Measurements from ENCODE around the gene AXIN1. TPM values are rescaled to one million over a fixed set of nuclear protein-coding genes. Genes with fewer than 3 reads are reported as not detected.
A peak's percentile ranks its signal among the peaks of the same experiment; 100 is the strongest.

The AXIN1 gene, protein sequence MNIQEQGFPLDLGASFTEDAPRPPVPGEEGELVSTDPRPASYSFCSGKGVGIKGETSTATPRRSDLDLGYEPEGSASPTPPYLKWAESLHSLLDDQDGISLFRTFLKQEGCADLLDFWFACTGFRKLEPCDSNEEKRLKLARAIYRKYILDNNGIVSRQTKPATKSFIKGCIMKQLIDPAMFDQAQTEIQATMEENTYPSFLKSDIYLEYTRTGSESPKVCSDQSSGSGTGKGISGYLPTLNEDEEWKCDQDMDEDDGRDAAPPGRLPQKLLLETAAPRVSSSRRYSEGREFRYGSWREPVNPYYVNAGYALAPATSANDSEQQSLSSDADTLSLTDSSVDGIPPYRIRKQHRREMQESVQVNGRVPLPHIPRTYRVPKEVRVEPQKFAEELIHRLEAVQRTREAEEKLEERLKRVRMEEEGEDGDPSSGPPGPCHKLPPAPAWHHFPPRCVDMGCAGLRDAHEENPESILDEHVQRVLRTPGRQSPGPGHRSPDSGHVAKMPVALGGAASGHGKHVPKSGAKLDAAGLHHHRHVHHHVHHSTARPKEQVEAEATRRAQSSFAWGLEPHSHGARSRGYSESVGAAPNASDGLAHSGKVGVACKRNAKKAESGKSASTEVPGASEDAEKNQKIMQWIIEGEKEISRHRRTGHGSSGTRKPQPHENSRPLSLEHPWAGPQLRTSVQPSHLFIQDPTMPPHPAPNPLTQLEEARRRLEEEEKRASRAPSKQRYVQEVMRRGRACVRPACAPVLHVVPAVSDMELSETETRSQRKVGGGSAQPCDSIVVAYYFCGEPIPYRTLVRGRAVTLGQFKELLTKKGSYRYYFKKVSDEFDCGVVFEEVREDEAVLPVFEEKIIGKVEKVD
- 10 to 100 TPM; 22.3 to 25.7 TPM for total RNA-seq

DNA sequence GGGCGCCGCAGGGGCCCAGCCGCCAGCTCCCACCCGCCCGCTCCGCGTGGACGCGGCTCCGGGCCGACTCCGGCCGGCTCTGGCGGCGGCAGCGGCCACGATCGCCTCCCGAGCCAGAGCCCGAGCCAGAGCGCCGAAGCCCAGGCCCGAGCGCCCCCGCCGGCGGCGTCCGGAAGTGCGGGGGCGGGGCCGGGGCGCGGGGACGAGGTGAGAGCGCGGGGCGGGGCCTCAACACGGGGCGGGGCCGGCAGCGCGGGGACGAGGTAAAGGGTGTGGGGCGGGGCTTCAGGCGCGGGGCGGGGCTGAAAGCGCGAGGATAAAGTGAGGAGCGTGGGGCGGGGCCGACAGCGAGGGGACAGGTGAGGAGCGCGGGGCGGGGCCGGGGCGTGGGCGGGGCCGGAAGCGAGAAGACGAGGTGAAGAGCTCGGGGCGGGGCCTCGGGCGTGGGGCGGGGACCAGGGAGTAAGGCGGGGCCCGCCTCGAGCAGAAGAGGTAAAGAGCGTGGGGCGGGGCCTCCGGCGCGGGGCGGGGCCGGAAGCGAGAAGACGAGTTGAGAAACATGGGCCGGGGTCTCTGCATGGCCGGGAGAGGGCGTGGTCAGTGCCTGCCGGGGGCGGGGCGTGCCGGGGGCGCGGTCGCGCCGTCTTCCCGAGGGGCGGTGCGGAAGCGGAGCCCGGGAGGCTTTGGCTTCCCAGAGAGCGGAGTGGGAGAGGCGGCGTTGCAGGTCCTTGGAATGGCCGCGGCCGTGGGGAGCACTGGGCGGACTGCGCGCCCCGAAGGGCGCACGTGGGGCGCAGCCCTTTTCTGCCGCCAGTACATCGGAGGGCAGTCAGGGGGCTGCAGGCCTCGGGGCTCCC is at the start of gene AXIN1:
TSS of gene AXIN1 (minus strand) at position 177 of the 857 bp plus-strand sequence. CDS start 5,698 bp downstream, outside the sequence.
- peak within 1 kb of the TSS; percentile 79 for H3K4me3 Mint-ChIP-seq
- ATAC-seq = peak; percentile 83
- H3K36me3 Mint-ChIP-seq = peaks cover 7% of the 10 kb centered on the region
- H3K4me1 Mint-ChIP-seq = peaks cover 42% of the 10 kb centered on the region
- peak within 1 kb of the TSS; percentile 77 for H3K27ac Mint-ChIP-seq
- DNase-seq = peak; percentile 100
- CTCF ChIA-PET = interaction anchor here (1.2 to 2.8 kb wide), 6 partner anchors 10 to 246 kb away, joined by 3 to 11 read pairs (median 5); partner anchors contain the start of genes FAM234A and MRPL28
- H3K9me3 Mint-ChIP-seq (ENCODE audit: low read depth) = no peaks in the 10 kb centered on the region
- H3K27me3 Mint-ChIP-seq = no peaks in the 10 kb centered on the region

DNA sequence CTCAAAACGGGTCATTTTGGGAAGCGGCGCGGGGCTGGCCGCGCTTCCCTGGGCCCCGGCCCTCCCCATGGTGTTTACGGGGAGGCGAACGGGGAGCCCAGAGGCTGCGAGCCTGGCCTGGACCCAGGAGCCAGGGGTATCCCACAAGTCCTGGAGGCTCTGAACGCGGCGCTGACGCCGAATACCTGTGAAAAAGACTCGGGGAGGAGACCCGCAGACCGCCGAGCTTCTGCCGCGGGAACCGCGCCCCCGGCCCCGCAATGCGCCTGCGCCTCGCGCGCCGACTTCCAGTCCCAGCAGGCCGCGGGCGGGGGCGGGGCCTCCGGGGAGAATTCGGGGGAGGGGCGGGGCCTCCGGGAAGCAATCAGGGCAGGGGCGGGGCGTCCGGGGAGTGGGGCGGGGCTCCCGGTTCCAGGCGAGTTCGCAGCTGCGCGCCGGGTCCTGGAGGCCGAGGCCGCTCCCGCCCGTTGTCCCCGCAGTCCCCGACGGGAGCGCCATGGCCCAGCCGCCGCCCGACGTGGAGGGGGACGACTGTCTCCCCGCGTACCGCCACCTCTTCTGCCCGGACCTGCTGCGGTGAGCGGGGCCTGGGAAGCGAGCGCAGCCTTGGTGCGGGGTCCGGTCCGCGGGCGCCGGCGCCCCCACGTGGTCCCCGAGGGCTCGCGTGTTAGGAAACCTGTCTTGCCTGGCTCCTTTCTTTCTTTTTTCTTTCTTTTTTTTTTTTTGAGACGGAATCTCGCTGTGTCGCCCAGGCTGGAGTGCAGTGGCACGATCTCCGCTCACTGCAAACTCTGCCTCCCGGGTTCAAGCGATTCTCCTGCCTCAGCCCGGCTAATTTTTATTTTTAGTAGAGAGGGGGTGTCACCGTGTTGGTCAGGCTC is 49.2 kb upstream of the AXIN1 start, which contains the start of gene DECR2:
TSS of gene DECR2 (plus strand) at position 418 of the 881 bp plus-strand sequence. CDS start at position 497, 79 bp downstream.
- CTCF ChIA-PET = interaction anchor here (0.7 to 2.0 kb wide), 7 partner anchors 9 to 295 kb away, joined by 3 to 10 read pairs (median 4); partner anchors contain the start of gene RAB11FIP3
- ATAC-seq (peak; percentile 86), DNase-seq (peak; percentile 98)
- Mint-ChIP-seq H3K36me3 (no peaks in the 10 kb centered on the region), H3K4me1 (peaks cover 10% of the 10 kb centered on the region), H3K9me3 (ENCODE audit: low read depth) (no peaks in the 10 kb centered on the region), H3K4me3 (peak within 1 kb of the TSS; percentile 81), H3K27me3 (peaks cover 8% of the 10 kb centered on the region), H3K27ac (peak within 1 kb of the TSS; percentile 83)

DNA sequence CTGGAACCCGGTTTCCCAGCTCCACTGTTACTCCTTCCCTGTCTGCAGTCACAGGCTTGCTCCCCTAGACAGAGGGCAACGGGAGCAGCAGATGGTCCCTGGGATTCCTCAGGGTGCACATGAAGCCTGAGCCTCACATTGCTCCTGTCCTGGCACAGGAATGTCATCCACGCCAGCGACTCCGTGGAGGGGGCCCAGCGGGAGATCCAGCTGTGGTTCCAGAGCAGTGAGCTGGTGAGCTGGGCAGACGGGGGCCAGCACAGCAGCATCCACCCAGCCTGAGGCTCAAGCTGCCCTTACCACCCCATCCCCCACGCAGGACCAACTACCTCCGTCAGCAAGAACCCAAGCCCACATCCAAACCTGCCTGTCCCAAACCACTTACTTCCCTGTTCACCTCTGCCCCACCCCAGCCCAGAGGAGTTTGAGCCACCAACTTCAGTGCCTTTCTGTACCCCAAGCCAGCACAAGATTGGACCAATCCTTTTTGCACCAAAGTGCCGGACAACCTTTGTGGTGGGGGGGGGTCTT is 47.6 kb upstream of the AXIN1 start:
- Mint-ChIP-seq H3K36me3 (no peaks in the 10 kb centered on the region), H3K27ac (no peak overlapping the region), H3K4me1 (peaks cover 14% of the 10 kb centered on the region), H3K4me3 (peak overlapping the region; percentile 81), H3K27me3 (peaks cover 17% of the 10 kb centered on the region), H3K9me3 (ENCODE audit: low read depth) (no peaks in the 10 kb centered on the region)
- no peak for ATAC-seq
- DNase-seq = no peak
- CTCF ChIA-PET = interaction anchor here (1.2 kb wide), 1 partner anchor 293 kb away, joined by 5 read pairs; no protein-coding TSS in a partner anchor

DNA sequence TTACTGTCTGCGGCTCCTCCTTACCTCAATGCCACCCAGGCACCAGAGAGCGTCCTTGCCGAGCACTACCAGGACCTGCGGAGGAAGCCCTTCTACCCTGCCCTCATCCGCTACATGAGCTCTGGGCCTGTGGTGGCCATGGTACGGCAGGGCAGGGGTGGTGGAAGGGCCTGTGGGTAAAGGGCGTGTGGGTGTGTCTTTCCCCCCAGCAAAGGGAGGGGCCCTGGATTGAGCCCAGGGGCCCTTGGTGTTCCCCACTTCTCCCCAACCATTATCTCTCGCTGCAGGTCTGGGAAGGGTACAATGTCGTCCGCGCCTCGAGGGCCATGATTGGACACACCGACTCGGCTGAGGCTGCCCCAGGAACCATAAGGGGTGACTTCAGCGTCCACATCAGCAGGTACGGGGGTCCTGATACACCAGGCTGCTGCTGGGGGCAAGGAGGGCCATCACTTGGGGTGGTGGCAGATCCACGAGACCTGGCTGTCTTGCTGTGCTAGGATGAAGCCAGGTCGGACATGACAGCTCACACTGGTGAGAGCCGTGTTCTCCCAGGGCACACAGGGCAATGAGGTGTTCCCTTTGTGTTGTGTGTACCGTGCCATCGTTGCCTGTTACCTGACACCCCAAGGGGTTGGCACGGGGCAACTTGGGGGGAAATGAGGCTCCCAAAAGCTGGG is 47.0 kb upstream of the AXIN1 start:
- Mint-ChIP-seq H3K36me3 (no peaks in the 10 kb centered on the region), H3K27me3 (peaks cover 17% of the 10 kb centered on the region), H3K4me1 (peaks cover 14% of the 10 kb centered on the region), H3K27ac (no peak overlapping the region), H3K4me3 (no peak overlapping the region), H3K9me3 (ENCODE audit: low read depth) (no peaks in the 10 kb centered on the region)
- ATAC-seq (no peak), DNase-seq (no peak)
- CTCF ChIA-PET = no interaction called here

DNA sequence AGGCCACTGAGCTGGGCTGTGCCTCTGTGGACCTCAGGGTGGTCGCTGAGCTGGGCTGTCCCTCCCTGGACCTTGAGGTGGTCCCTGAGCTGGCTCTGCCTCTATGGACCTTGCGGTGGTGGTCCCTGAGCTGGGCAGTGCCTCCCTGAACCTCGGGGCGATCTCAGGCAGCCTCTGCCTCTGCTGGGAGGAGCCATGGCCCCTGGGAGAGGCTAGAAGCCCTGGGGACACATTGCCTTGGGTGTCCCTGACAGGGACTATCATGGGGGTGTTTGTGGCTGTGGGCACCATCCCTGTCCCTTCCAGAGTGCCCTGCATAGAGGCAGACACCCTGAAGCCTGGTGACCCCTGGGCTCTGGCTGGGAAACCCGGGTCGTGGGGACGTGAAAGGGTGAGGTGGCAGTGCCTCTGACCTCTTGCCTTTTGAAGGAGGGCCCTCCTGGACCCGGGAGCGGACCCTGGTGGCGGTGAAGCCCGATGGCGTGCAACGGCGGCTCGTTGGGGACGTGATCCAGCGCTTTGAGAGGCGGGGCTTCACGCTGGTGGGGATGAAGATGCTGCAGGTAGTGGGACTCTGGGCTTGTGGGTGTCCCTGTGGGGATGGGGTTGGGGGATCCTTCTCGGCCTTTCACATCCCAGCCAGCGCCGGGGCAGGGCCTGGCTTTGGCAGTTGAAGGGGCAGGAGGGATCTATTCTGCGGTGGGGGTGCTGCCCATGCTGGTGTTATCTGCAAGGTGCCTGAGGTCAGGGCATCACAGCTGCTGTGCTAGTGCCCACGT is 46.2 kb upstream of the AXIN1 start:
- no peaks in the 10 kb centered on the region for H3K36me3 Mint-ChIP-seq
- DNase-seq (no peak), ATAC-seq (no peak)
- H3K4me1 Mint-ChIP-seq = peaks cover 14% of the 10 kb centered on the region
- CTCF ChIA-PET = no interaction called here
- no peak overlapping the region for H3K27ac Mint-ChIP-seq
- no peaks in the 10 kb centered on the region for H3K9me3 Mint-ChIP-seq (ENCODE audit: low read depth)
- H3K4me3 Mint-ChIP-seq = no peak overlapping the region
- H3K27me3 Mint-ChIP-seq = peaks cover 17% of the 10 kb centered on the region

DNA sequence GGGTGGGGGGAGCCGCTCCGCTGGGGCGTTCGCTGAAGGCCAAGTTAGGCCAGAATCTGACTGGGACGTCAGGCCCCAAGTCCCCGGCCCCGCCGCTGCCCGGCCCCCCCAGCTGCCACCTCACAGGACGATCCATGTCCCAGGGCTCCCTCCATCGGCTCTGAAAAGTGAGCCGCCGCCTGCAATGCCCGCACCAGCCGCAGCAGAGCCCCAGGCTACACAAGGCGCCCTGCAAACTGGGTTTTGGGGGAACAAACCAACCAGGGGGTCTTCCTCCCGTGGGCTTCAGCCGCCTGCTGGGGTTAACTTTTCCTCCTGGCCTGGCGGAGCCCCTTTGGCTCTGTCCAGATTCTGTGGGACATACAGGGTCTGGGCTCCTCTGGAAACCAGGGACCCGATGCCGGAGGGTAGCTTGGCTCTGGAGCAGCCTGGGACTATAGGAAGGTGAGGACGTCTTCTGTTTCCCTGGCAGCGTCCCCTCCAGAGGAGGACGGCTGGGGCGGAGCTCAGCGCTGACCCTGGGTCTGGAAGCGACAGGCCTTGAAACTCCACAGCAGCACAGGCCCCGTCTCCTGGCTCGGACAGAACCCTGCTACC is 45.3 kb upstream of the AXIN1 start:
- CTCF ChIA-PET = no interaction called here
- H3K27ac Mint-ChIP-seq = no peak overlapping the region

DNA sequence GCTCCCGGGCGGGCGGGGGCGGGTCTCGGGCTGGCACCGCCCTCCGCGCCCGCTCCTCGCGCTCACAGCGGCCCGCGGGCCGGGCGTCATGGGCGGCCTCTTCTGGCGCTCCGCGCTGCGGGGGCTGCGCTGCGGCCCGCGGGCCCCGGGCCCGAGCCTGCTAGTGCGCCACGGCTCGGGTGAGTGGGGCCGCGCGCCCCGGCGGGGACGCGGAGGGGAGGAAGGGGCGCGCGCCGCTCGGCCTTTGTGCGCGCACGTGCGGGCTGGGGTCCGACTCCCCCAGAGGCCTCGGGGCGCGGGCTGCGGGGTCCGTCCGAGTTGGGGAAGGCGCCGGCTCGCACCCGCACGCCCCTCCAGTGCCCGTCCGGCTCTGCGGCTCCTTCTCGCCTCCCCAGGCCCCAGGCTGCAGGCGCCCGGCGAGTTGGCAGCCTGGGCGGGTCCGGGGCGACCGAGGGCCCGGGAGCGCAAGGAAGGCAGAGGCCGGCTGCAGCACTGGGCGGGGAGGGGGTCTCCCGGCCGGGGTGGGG is 44.7 kb upstream of the AXIN1 start, which contains the start of gene NME4:
TSS of gene NME4 (plus strand) at position 65 of the 527 bp plus-strand sequence. CDS start at position 89, 24 bp downstream.
- no peaks in the 10 kb centered on the region for H3K9me3 Mint-ChIP-seq (ENCODE audit: low read depth)
- CTCF ChIA-PET = no interaction called here
- H3K27me3 Mint-ChIP-seq = peaks cover 17% of the 10 kb centered on the region
- H3K27ac Mint-ChIP-seq = no peak within 1 kb of the TSS
- H3K4me3 Mint-ChIP-seq = peak within 1 kb of the TSS; percentile 71
- peaks cover under 1% of the 10 kb centered on the region for H3K36me3 Mint-ChIP-seq
- peaks cover 21% of the 10 kb centered on the region for H3K4me1 Mint-ChIP-seq
- no peak for DNase-seq
- ATAC-seq = no peak

More for the DNA sequence above, 45.3 kb upstream of the AXIN1 start:
- Mint-ChIP-seq H3K4me3 (peak overlapping the region; percentile 1), H3K27me3 (peaks cover 17% of the 10 kb centered on the region), H3K9me3 (ENCODE audit: low read depth) (no peaks in the 10 kb centered on the region), H3K36me3 (no peaks in the 10 kb centered on the region), H3K4me1 (peaks cover 14% of the 10 kb centered on the region)
- ATAC-seq = no peak
- no peak for DNase-seq

DNA sequence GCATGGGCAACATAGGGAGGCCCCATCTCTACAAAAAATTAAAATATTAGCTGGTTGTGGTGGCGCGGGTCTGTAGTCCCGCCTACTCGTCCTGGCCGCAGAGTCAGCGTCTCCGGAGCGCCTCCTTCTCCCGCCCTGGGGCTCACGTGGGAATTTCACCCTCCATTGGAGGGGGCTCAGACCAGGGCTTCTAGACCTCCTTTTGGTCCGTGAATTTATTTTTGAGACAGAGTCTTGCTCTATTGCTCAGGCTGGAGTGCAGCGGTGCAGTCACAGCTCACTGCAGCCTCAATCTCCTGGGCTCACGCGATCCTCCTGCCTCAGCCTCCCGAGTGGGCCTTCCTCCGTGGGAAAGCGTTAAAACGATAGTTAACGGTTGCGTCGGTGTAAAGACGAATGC is 44.1 kb upstream of the AXIN1 start:
- CTCF ChIA-PET = no interaction called here
- H3K36me3 Mint-ChIP-seq = peaks cover 4% of the 10 kb centered on the region
- no peak for DNase-seq
- peak overlapping the region; percentile 71 for H3K4me3 Mint-ChIP-seq
- no peaks in the 10 kb centered on the region for H3K9me3 Mint-ChIP-seq (ENCODE audit: low read depth)
- no peak overlapping the region for H3K27ac Mint-ChIP-seq
- H3K4me1 Mint-ChIP-seq = peaks cover 27% of the 10 kb centered on the region
- peaks cover 17% of the 10 kb centered on the region for H3K27me3 Mint-ChIP-seq
- no peak for ATAC-seq

DNA sequence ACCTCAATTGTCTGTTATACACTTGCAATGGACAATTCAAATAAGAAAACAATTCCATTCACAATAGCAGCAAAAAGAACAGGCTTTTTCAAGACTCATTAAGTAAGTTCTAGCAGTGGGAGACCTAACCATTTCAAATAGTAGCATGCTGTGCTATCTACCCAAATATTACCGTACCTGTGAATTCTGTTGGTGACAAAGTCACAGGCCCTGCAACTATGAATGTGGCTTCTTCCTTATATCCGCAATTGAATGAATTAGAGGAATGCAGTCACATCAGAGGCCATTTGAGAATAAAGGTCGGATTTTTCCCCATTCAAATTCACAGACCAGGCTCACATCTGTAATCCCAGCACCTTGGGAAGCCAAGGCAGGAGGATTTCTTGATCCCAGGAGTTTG is 43.7 kb upstream of the AXIN1 start:
- no peak overlapping the region for H3K27ac Mint-ChIP-seq
- CTCF ChIA-PET = no interaction called here

DNA sequence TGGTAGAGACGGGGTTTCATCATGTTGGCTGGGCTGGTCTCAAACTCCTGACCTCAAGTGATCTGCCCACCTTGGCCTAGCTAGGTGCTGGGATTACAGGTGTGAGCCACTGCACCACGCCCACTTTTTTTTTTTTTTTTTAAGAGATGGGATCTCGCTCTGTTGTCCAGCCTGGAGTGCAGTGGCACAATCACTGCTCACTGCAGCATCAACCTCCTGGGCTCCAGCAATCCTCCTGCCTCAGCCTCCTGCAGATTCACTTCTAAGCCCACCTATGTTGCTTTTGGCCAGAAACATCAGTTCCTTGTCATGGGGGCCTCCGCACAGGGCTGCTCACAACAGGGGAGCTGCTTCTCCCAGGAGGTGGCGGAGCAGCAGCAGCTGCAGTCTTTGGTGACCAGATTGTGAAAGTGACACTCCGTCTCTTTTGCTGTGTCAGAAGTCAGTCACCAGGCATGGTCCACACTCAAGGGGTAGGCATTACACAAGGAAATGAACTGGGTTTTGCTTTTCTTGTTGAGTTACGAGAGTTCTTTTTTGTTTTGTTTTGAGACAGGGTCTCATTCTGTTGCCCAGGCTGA is 40.0 kb upstream of the AXIN1 start:
- Mint-ChIP-seq H3K4me1 (peaks cover 23% of the 10 kb centered on the region), H3K36me3 (peaks cover 6% of the 10 kb centered on the region), H3K4me3 (no peak overlapping the region), H3K27me3 (peaks cover 10% of the 10 kb centered on the region), H3K27ac (no peak overlapping the region), H3K9me3 (ENCODE audit: low read depth) (peaks cover 2% of the 10 kb centered on the region)
- no peak for ATAC-seq
- DNase-seq = no peak
- CTCF ChIA-PET = interaction anchor here (0.7 to 2.2 kb wide), 5 partner anchors 9 to 1327 kb away, joined by 3 to 10 read pairs (median 4); partner anchors contain the start of genes DECR2 and RAB11FIP3

More for the DNA sequence above, 43.7 kb upstream of the AXIN1 start:
- peaks cover 27% of the 10 kb centered on the region for H3K4me1 Mint-ChIP-seq
- peaks cover 17% of the 10 kb centered on the region for H3K27me3 Mint-ChIP-seq
- H3K9me3 Mint-ChIP-seq (ENCODE audit: low read depth) = no peaks in the 10 kb centered on the region
- H3K36me3 Mint-ChIP-seq = peaks cover 4% of the 10 kb centered on the region
- ATAC-seq (no peak), DNase-seq (no peak)
- peak overlapping the region; percentile 16 for H3K4me3 Mint-ChIP-seq
